Fibroblast of lung (primary cell): ENCODE data around the gene ITPA. TPM values are rescaled to one million over a fixed set of nuclear protein-coding genes. Genes with fewer than 3 reads are reported as not detected.
"Not testable (repeated sequence)": the region's sequence is repeated elsewhere in the genome, so short reads cannot be mapped to it uniquely, and the experiment has no call there.

Experiments used
- DNase-seq, 2 donors: peaks; one replicate each; pipeline versions ENCODE4 v3.0.0 to v3.0.0-alpha.2; 2010; ENCODE audit warnings: low read depth in 2 of 2
- H2AFZ ChIP-seq: 2 replicates; pipeline ENCODE4 v1.5.1; 2012; ENCODE audit warnings: low read length, control low read depth, inconsistent platforms
- H3K27ac ChIP-seq: 2 replicates; pipeline ENCODE4 v1.5.1; 2011; ENCODE audit warnings: low read length, control low read depth; ENCODE audit not compliant: insufficient read depth
- H3K27me3 ChIP-seq: 2 replicates; pipeline ENCODE4 v1.5.1; 2011; ENCODE audit warnings: mild to moderate bottlenecking, low read length; ENCODE audit not compliant: control insufficient read depth, insufficient read depth
- H3K36me3 ChIP-seq: 2 replicates; pipeline ENCODE4 v1.5.1; 2011; ENCODE audit warnings: low read length; ENCODE audit not compliant: control insufficient read depth, insufficient read depth
- H3K4me1 ChIP-seq: 2 replicates; pipeline ENCODE4 v1.5.1; 2011; ENCODE audit warnings: low read length; ENCODE audit not compliant: control insufficient read depth, insufficient read depth; ENCODE audit errors: extremely low read depth
- H3K4me2 ChIP-seq: 2 replicates; pipeline ENCODE4 v1.5.1; 2011; ENCODE audit warnings: low read length, control low read depth; ENCODE audit not compliant: insufficient read depth; ENCODE audit errors: extremely low read depth
- H3K4me3 ChIP-seq, 4 experiments: fragments of 200-600 bp in 1 of 4; sonication (generic) in 1 of 4; replicated peaks in 1 of 4; 2 replicates each; pipeline ENCODE4 v1.5.1; 2011 to 2016; ENCODE audit warnings: low read length in 4 of 4, low read depth in 3 of 4, mild to moderate bottlenecking in 3 of 4, control low read depth in 2 of 4, inconsistent platforms in 1 of 4, mixed read lengths in 1 of 4; ENCODE audit not compliant: insufficient read depth in 1 of 4; ENCODE audit errors: control extremely low read depth in 1 of 4
- H3K79me2 ChIP-seq: 2 replicates; pipeline ENCODE4 v1.5.1; 2012; ENCODE audit warnings: mild to moderate bottlenecking, low read length, inconsistent platforms; ENCODE audit not compliant: control insufficient read depth, insufficient read depth
- H3K9ac ChIP-seq: 2 replicates; pipeline ENCODE4 v1.5.1; 2011; ENCODE audit warnings: mild to moderate bottlenecking, low read length, control low read depth; ENCODE audit not compliant: insufficient read depth
- H3K9me3 ChIP-seq: 2 replicates; pipeline ENCODE4 v1.5.1; 2012; ENCODE audit warnings: low read depth, low read length; ENCODE audit not compliant: control insufficient read depth, insufficient read depth
- H4K20me1 ChIP-seq: 2 replicates; pipeline ENCODE4 v1.5.1; 2011; ENCODE audit warnings: low read length; ENCODE audit not compliant: control insufficient read depth, insufficient read depth; ENCODE audit errors: extremely low read depth
- CTCF ChIP-seq, 2 donors: IDR thresholded peaks in 1 of 2; conservative IDR thresholded peaks in 1 of 2; 1 replicate in 1 of 2; 2 replicates in 1 of 2; pipeline ENCODE4 v1.5.1; 2011 to 2012; ENCODE audit warnings: low read length in 2 of 2, control low read depth in 1 of 2, inconsistent platforms in 1 of 2, low read depth in 1 of 2, mild to moderate bottlenecking in 1 of 2
- EZH2 ChIP-seq: IDR thresholded peaks from 2 replicates; pipeline ENCODE4 v1.5.1; 2012; ENCODE audit warnings: low read length, control low read depth, mild to moderate bottlenecking; ENCODE audit errors: missing control alignments
- polyA plus RNA-seq, 2 donors: library from polyadenylated mRNA; depleted of rRNA in 1 of 2; stranded (reverse) in 1 of 2; unstranded in 1 of 2; fragments of >200 nt; gene quantifications; 2 replicates each; pipeline ENCODE4 v1.2.1, GENCODE V29; 2011 to 2012; ENCODE audit warnings: missing spikeins in 1 of 2
- total RNA-seq: library from RNA; depleted of rRNA; stranded (reverse); fragments of >200 nt; gene quantifications from 2 replicates; pipeline ENCODE4 v1.2.1, GENCODE V29; 2014

ITPA gene
- total and polyA plus RNA-seq, 2 donors (not counting 1 experiment from before 2014, with no cell fraction given): 21.3 to 32.2 TPM

DNA sequence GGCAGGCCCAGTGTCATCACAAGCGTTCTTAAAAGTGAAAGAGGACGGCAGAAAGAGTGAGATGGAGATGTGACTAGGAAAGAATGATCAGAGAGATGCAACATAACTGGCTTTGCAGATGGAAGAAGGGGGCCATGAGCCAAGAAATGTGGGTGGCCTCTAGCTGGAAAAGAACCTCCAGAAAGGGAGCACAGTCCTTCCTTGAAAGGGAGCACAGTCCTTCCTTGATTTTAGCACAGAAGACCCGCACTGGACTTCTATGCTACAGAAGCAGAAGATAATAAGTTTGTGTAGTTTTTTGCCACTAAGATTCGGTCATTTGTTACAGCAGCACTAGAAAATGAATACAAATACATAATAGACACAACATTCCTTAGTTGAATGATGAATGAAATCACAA, 29.0 kb upstream of the ITPA start:
- Histone ChIP-seq H3K9me3 (no peaks in the 10 kb centered on the region), H4K20me1 (no peaks in the 10 kb centered on the region), H2AFZ (no peak overlapping the region), H3K27me3 (no peaks in the 10 kb centered on the region), H3K36me3 (no peaks in the 10 kb centered on the region), H3K79me2 (no peaks in the 10 kb centered on the region), H3K9ac (no peak overlapping the region), H3K4me1 (no peaks in the 10 kb centered on the region), H3K4me2 (no peak overlapping the region), H3K27ac (no peak overlapping the region), H3K4me3 (no peak overlapping the region)
- TF ChIP-seq CTCF (conservative IDR thresholded peaks at IDR 0.05 in 1 of 2, IDR thresholded peaks at IDR 0.05 in 1 of 2; ENCODE audit: low read depth in 1 of 2, low read length in 2 of 2) (no peak), EZH2 (no peak)
- DNase-seq: no peak

- Histone ChIP-seq H3K4me3 (no peak overlapping the region), H3K27me3 (no peaks in the 10 kb centered on the region), H3K79me2 (no peaks in the 10 kb centered on the region), H4K20me1 (no peaks in the 10 kb centered on the region), H3K4me1 (no peaks in the 10 kb centered on the region), H2AFZ (no peak overlapping the region), H3K4me2 (no peak overlapping the region), H3K27ac (no peak overlapping the region), H3K9me3 (no peaks in the 10 kb centered on the region), H3K36me3 (no peaks in the 10 kb centered on the region), H3K9ac (no peak overlapping the region)
- TF ChIP-seq EZH2: no peak
- no peak for TF ChIP-seq CTCF (conservative IDR thresholded peaks at IDR 0.05 in 1 of 2, IDR thresholded peaks at IDR 0.05 in 1 of 2; ENCODE audit: low read depth in 1 of 2, low read length in 2 of 2)
- DNase-seq: no peak
These were observed 28.0 kb upstream of the ITPA start for GRCh38 chr20:3181270-3181669.

DNA sequence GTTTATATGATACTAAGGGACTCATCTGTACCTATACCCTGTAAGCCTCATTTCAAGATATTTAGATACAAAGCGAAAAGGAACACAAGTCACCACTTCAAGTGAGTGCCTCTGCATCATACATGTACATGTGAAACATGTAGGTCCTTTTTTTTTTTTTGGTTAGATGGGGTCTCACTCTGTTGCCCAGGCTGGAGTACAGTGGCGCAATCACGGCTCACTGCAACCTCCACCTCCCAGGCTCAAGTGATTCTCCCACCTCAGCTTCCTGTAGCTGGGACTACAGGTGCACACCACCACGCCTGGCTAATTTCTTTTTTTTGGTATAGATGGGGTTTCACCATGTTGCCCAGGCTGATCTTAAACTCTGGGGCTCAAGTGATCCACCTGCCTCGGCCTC, 26.9 kb upstream of the ITPA start:
- H3K4me3 ChIP-seq, H4K20me1 ChIP-seq, H3K9me3 ChIP-seq, DNase-seq, H3K4me1 ChIP-seq, H3K27me3 ChIP-seq, H3K9ac ChIP-seq, H3K79me2 ChIP-seq, H3K4me2 ChIP-seq, H2AFZ ChIP-seq, H3K36me3 ChIP-seq, H3K27ac ChIP-seq: not testable (repeated sequence)
